ENCODE data around the gene DUSP7.
A peak's percentile ranks its signal among the peaks of the same experiment; 100 is the strongest.

The DUSP7 gene

DNA sequence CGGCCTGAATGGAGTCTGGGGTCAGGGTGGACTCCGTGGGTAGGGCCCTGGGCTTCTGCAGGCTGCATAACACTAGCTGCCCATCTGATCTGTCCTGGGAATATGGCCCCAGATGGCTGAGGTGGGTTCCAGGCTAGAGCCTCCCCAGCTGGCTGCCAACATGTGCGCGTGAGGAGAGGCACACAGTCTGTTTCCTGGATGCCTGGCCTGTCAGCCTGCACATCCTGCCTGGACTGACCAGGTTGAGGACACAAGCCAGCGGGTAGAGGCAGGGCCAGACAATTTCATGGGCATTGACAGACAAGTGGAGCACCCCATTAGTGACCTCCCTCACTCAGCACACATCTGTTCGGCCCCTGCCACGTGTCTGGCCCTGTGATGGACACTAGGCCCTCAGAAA lies 30.9 kb downstream of the DUSP7 start:
- no peaks in the 10 kb centered on the region for H3K9me3 ChIP-seq
- peak overlapping the region; percentile 66 for H3K4me3 ChIP-seq (ENCODE audit: low read depth, low read length)
- H3K27me3 ChIP-seq, result no peaks in the 10 kb centered on the region
- TF ChIP-seq CTCF (IDR thresholded peaks at IDR 0.05; ENCODE audit: low read depth, low read length), result no peak
- DNase-seq, result no peak
- H3K36me3 ChIP-seq, result no peaks in the 10 kb centered on the region; the same call in 1 of the 2 replicates
- peaks cover 40% of the 10 kb centered on the region for H3K4me1 ChIP-seq

DNA sequence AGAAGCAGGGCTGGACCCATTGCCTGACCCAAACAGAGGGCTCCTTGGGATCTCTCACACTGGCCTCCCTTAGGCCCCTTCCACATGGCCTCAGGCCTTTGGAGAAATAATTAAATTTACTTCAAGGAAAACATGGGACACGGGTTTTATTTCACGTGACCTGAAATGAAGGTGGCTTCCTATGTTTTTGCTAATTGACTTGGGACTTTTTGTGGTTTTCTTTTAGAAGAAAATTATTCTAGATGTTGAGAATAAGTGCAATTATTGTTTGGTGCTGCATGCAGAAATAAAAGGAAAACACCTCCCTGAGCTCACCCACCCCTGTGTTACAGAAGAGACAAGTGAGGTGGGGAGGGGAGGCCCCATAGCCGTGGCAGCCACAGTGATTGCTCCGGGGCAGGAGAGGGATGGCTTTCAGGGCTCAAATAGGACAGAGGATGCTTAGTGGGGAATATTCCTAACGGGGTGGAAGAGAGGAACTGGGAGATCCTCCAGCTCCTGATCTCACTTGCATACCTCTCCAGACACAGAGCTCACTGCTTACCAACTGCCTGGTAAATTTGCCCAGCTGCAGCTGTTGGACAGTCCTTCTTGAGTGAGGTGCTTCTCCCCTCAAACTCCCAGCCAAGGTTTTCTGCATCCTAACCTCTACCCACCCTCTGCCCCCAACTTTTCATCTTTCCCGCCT lies 31.5 kb downstream of the DUSP7 start:
- peak overlapping the region; percentile 66 for H3K4me3 ChIP-seq (ENCODE audit: low read depth, low read length)
- no peak for DNase-seq
- H3K9me3 ChIP-seq, result no peaks in the 10 kb centered on the region
- TF ChIP-seq CTCF (IDR thresholded peaks at IDR 0.05; ENCODE audit: low read depth, low read length), result no peak
- no peaks in the 10 kb centered on the region for H3K27me3 ChIP-seq
- H3K4me1 ChIP-seq, result peaks cover 36% of the 10 kb centered on the region
- H3K36me3 ChIP-seq, result no peaks in the 10 kb centered on the region; the same call in 1 of the 2 replicates

GRCh38 chr3:52023860-52024764 lies 32.3 kb downstream of the DUSP7 start:
- no peaks in the 10 kb centered on the region; the same call in 1 of the 2 replicates for H3K36me3 ChIP-seq
- H3K4me1 ChIP-seq, result peaks cover 29% of the 10 kb centered on the region
- TF ChIP-seq CTCF (IDR thresholded peaks at IDR 0.05; ENCODE audit: low read depth, low read length), result no peak
- no peaks in the 10 kb centered on the region for H3K9me3 ChIP-seq
- no peaks in the 10 kb centered on the region for H3K27me3 ChIP-seq
- DNase-seq, result peak; percentile 49
- peak overlapping the region; percentile 66 for H3K4me3 ChIP-seq (ENCODE audit: low read depth, low read length)

DNA sequence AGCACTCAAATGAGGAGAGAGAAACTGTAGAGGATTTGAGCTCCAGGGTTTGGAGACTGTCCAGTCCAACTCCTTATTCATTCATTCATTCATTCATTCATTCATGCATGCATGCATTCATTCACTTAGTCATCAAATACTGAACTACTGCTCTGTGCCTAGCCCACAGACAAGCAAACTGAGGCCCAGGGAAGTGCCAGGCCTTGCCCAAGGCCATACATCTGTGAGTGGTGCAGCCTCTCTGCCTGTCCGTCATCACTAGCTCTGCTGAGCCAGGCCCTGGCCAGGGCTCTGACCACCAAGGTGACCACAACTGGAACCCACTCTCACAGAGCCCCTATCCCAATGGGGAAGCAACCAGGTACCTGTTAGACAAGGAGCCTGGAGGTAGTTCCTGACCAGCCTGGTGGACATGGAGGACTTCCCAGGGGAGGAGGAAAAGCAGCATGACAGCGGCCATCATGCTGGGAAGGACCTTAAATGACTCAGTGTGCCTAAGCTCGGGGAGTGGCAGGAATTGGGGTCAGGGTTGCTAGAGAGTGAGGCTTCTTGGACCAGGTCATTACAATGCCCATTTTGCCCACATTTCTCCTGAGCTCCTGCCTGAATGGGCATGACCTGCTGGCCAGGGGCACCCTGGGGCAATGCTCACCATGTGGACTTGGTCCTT lies 33.1 kb downstream of the DUSP7 start:
- Histone ChIP-seq H3K36me3 (no peaks in the 10 kb centered on the region; the same call in 1 of the 2 replicates), H3K9me3 (no peaks in the 10 kb centered on the region), H3K4me3 (ENCODE audit: low read depth, low read length) (peak overlapping the region; percentile 66), H3K4me1 (peaks cover 20% of the 10 kb centered on the region), H3K27me3 (no peaks in the 10 kb centered on the region)
- DNase-seq, result no peak
- TF ChIP-seq CTCF (IDR thresholded peaks at IDR 0.05; ENCODE audit: low read depth, low read length), result no peak

GRCh38 chr3:52022323-52023100 lies 33.9 kb downstream of the DUSP7 start:
- no peaks in the 10 kb centered on the region for H3K9me3 ChIP-seq
- no peaks in the 10 kb centered on the region; the same call in 1 of the 2 replicates for H3K36me3 ChIP-seq
- no peaks in the 10 kb centered on the region for H3K27me3 ChIP-seq
- peak; percentile 87 for DNase-seq
- TF ChIP-seq CTCF (IDR thresholded peaks at IDR 0.05; ENCODE audit: low read depth, low read length), result no peak
- H3K4me1 ChIP-seq, result peaks cover 18% of the 10 kb centered on the region
- H3K4me3 ChIP-seq (ENCODE audit: low read depth, low read length), result peak overlapping the region; percentile 66
